ENCODE measurements around the gene CMPK1. TPM values are rescaled to one million over a fixed set of nuclear protein-coding genes. Genes with fewer than 3 reads are reported as not detected.

The CMPK1 gene
- total and polyA plus RNA-seq, 2 of the 4 experiments (the other 2 are of a cell fraction): 23.1 to 31.9 TPM

- Histone ChIP-seq H2BK5ac (ENCODE audit: low read depth, low read length, poor library complexity, severe bottlenecking) (no peak overlapping the region), H3K9ac (ENCODE audit: low read depth, low read length) (no peak overlapping the region), H2BK15ac (ENCODE audit: low read depth, low read length) (no peak overlapping the region), H3K9me1 (ENCODE audit: insufficient read depth, low read length) (no peaks in the 10 kb centered on the region), H3K14ac (replicated peaks; ENCODE audit: low read depth, low read length) (no peak overlapping the region), H3K27me3 (ENCODE audit: control insufficient read depth, insufficient read depth, low read length) (peaks cover 2% of the 10 kb centered on the region; the same call in 1 of the 2 replicates), H3K56ac (ENCODE audit: extremely low read depth, insufficient read depth, low read length) (no peak overlapping the region), H3K4me2 (ENCODE audit: low read depth, low read length) (no peak overlapping the region), H3K79me1 (ENCODE audit: low read depth in 1 of 2, low read length in 2 of 2) (no peaks in the 10 kb centered on the region), H2AFZ (replicated peaks; ENCODE audit: low read length, poor library complexity) (no peak overlapping the region), H4K8ac (ENCODE audit: low read depth in 2 of 2, low read length in 2 of 2) (no peak overlapping the region), H3K4me1 (ENCODE audit: control insufficient read depth, insufficient read depth, low read length) (peaks cover 2% of the 10 kb centered on the region; the same call in 1 of the 2 replicates), H3K23ac (ENCODE audit: low read depth, low read length) (no peak overlapping the region), H3K27ac (ENCODE audit: insufficient read depth, low read length) (no peak overlapping the region), H3K36me3 (ENCODE audit: control insufficient read depth, insufficient read depth, low read length) (no peaks in the 10 kb centered on the region), H2AK9ac (replicated peaks; ENCODE audit: low read depth, low read length, poor library complexity) (no peak overlapping the region), H4K5ac (ENCODE audit: low read depth, low read length) (no peak overlapping the region), H3K9me3 (ENCODE audit: control insufficient read depth, insufficient read depth, low read length) (no peaks in the 10 kb centered on the region), H4K20me1 (ENCODE audit: insufficient read depth, low read length) (peaks cover 8% of the 10 kb centered on the region; the same call in 1 of the 2 replicates), H2BK20ac (ENCODE audit: low read depth, low read length) (no peak overlapping the region), H3K18ac (ENCODE audit: low read depth, low read length) (no peak overlapping the region), H3K4ac (ENCODE audit: low read depth, low read length) (no peak overlapping the region), H3K4me3 (ENCODE audit: insufficient read depth, low read depth, low read length) (no peak overlapping the region), H2AK5ac (ENCODE audit: low read depth, low read length) (no peak overlapping the region), H4K91ac (ENCODE audit: insufficient read depth, low read depth, low read length) (no peak overlapping the region), H2BK120ac (ENCODE audit: low read depth, low read length) (no peak overlapping the region)
- no CpG with 5 or more reads among the region's 2 CpGs for WGBS, 2 experiments (ENCODE audit: extremely low coverage in 2 of 2, insufficient read length in 1 of 2)
- in situ Hi-C loops (cut with MboI; ENCODE audit: low sequenced_read_pairs): no loop called here
- CTCF ChIA-PET: interaction anchor here (1.0 to 1.4 kb wide), 2 partner anchors 41 to 189 kb away, joined by 3 to 5 read pairs; no protein-coding TSS in a partner anchor
- no peak for DNase-seq
- intact Hi-C loops (cut with micrococcal nuclease): no loop called here
- TF ChIP-seq RFX5 (IDR thresholded peaks at IDR 0.05; ENCODE audit: low read depth, low read length) (no peak), MXI1 (IDR thresholded peaks at IDR 0.05; ENCODE audit: borderline replicate concordance, low read depth, low read length) (no peak), SMC3 (IDR thresholded peaks at IDR 0.05; ENCODE audit: low read depth, low read length) (no peak), CTCF (conservative IDR thresholded peaks at IDR 0.05; ENCODE audit: low read depth, low read length) (no peak), NFE2L2 (IDR thresholded peaks at IDR 0.05; ENCODE audit: low read depth, low read length) (no peak), ELK1 (IDR thresholded peaks at IDR 0.05; ENCODE audit: borderline replicate concordance, low read depth, low read length) (no peak), CEBPB (IDR thresholded peaks at IDR 0.05; ENCODE audit: low read depth, low read length) (no peak), RCOR1 (IDR thresholded peaks at IDR 0.05; ENCODE audit: insufficient replicate concordance, low read length) (no peak), CHD1 (IDR thresholded peaks at IDR 0.05; ENCODE audit: low read depth, low read length) (no peak), USF2 (IDR thresholded peaks at IDR 0.05; ENCODE audit: low read depth, low read length) (no peak), POLR2A (IDR thresholded peaks at IDR 0.05; ENCODE audit: low read depth, low read length) (no peak)
- ATAC-seq (ENCODE audit: low read depth): no peak
- dilution Hi-C loops (cut with HindIII; ENCODE audit: low sequenced_read_pairs, unreplicated experiment): no loop called here
- no TSS peak for BruUV-seq (replicated peaks)
- POLR2A ChIA-PET (ENCODE audit: unreplicated experiment): no interaction called here
Measured at GRCh38 chr1:47390843-47391242, 57.3 kb downstream of the CMPK1 start.
